GM12801 (cell line): ENCODE data around the gene KCNJ6.

Experiments used
- TF ChIP-seq, protein P1 (sequence below): IDR thresholded peaks from one replicate; pipeline ENCODE4 v1.5.1; 2011; ENCODE audit warnings: control low read depth; ENCODE audit not compliant: insufficient read length; ENCODE audit errors: extremely low read depth

KCNJ6 gene

DNA sequence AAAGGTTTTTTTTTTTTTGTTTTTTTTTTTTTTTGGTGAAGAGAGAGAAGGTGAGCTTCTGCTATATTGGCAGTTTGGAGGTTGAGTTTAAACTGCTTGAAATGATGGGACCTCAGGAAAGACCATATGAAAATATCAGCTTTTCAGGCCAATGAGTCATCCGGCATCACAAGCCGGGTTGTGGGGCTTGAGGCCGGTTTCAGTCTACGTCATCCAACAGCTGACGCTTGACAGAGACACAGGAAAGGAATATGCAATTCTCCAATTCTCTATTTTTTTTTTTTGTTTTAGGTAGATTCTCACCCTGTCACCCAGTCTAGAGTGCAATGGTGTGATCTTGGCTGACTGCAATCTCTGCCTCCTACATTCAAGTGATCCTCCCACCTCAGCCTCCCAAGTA, 52.4 kb downstream of the KCNJ6 start:
- TF ChIP-seq, protein P1, sequence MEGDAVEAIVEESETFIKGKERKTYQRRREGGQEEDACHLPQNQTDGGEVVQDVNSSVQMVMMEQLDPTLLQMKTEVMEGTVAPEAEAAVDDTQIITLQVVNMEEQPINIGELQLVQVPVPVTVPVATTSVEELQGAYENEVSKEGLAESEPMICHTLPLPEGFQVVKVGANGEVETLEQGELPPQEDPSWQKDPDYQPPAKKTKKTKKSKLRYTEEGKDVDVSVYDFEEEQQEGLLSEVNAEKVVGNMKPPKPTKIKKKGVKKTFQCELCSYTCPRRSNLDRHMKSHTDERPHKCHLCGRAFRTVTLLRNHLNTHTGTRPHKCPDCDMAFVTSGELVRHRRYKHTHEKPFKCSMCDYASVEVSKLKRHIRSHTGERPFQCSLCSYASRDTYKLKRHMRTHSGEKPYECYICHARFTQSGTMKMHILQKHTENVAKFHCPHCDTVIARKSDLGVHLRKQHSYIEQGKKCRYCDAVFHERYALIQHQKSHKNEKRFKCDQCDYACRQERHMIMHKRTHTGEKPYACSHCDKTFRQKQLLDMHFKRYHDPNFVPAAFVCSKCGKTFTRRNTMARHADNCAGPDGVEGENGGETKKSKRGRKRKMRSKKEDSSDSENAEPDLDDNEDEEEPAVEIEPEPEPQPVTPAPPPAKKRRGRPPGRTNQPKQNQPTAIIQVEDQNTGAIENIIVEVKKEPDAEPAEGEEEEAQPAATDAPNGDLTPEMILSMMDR = no peak

DNA sequence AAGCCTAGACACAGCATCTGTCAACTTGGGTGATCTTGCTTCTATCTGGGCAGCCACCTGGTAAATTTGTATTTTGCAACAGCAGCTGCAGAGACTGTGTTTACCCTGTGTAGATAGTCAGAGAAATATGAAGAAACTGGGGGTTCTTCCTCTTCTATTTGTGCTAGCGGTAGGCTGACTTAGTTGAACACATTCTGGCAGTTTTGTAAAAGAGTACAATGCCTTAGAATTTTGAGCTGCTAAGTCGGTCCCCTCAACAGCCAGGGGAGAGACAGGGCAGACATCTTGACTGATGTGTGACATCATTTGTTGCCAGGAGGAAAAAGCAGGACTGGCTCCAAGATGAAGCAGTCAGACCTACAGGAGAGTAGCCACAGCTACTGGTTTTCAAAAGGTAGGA, 53.7 kb downstream of the KCNJ6 start:
- TF ChIP-seq, protein P1 = no peak

- TF ChIP-seq, protein P1 = no peak
Measured at GRCh38 chr21:37861561-37861960, 54.7 kb downstream of the KCNJ6 start.

GRCh38 chr21:37860416-37860815, 55.8 kb downstream of the KCNJ6 start:
- TF ChIP-seq, protein P1 = no peak

DNA sequence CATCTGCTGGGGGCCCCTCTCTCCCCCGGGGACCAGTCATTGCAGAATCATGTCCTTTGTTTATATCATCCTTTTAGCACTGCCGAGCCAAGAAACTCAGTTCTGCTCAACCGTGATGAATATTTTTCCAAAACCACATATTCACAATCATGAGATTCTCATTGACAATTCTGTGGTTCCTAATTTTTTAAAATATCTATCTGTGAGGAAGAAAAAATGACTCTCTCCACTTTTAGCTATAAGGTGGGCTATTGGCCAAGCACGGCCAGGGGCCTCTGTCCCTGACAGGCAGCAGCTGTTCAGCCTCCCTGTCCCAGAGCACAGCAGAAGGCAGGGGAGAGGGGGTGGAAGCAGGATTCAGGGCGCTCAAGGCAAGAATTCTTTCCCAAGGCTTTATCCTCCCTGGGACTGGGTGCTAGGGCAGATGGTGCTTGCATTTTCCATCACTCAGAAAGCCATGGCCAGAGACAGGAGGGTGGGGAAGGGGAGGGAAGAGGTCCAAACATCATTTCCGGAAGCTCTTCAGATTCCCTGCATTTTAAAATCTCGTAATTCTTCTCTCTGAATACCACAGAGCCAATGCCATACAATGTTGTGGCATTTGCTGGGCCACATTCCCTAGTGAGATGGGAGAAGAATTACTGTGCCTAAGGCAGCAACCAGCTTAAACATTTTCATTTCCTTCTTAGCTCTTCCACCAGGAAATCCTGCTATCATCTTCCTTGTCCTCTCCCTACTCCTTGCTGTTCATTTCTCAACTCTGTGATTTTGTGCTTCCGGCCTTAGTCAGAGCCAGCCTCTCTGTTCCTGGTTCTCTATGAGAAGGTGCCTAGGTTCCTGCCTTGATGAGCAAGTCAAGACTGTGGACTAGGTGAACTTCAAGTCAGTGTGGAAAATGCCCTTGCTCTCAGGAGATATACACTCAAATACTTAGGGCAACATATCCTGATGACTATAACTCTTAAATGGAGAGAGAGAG, 60.3 kb downstream of the KCNJ6 start:
- TF ChIP-seq, protein P1 = no peak

- TF ChIP-seq, protein P1 = no peak
Measured at GRCh38 chr21:37855271-37855646, 61.0 kb downstream of the KCNJ6 start.

- TF ChIP-seq, protein P1 = no peak
Measured at GRCh38 chr21:37849506-37850102, 66.7 kb downstream of the KCNJ6 start.
